Measurements from ENCODE around the gene CDK14.

CDK14 gene

DNA sequence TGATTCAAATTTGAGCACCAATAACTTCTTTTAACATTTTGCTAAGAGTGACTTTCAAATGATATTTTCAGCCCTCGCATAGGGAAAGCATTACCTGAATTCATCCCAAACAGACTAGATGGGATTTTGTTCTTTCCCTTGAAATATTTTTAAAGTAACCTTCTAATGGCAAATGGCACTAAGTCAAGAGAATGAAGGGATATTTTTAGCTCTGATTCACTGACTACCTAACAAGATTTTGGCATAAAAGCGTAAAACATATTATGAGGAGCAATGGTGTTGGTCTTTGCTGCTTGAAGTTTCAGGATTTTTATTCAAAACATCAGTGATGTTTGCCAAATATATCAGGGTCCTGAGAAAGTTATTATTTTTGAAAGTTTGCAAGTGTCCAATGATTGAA, 290.3 kb downstream of the CDK14 start:
- H3K27ac ChIP-seq (ENCODE audit: low read depth, low read length): no peak overlapping the region
- H3K9ac ChIP-seq (ENCODE audit: low read length in 5 of 5): no peak overlapping the region
- no peak overlapping the region for H3K4me3 ChIP-seq (ENCODE audit: low read depth in 1 of 5, low read length in 5 of 5)
- H3K27me3 ChIP-seq (ENCODE audit: control insufficient read depth in 5 of 5, insufficient read depth in 4 of 5, low read length in 5 of 5): no peaks in the 10 kb centered on the region
- H3K36me3 ChIP-seq (ENCODE audit: control insufficient read depth in 5 of 5, insufficient read depth in 5 of 5, low read length in 5 of 5): no peaks in the 10 kb centered on the region
- no peaks in the 10 kb centered on the region for H3K9me3 ChIP-seq (ENCODE audit: control insufficient read depth in 5 of 5, low read length in 5 of 5)
- H3K4me1 ChIP-seq (ENCODE audit: control insufficient read depth in 5 of 5, insufficient read depth in 5 of 5, low read length in 5 of 5): peaks cover 0 to 3% (median 0%) of the 10 kb centered on the region in 5 donors

DNA sequence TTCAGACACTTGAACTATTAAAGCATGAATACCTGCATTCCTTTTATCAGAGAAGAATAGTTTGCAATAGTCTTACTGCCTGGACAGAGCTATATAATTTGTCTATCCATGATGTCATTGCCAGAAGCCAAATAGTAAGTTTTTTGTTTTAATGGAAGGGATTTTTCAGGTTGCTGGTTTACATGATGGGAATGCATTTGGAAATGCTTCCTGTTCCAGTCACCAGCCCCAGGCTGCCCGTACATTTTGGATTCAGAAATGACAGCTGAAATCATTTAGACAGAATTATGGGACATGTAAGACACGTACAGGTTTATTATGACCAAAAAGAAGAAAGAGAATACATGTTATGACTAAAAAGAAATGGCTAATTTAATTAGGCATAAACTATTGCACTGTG, 293.1 kb downstream of the CDK14 start:
- H3K4me3 ChIP-seq (ENCODE audit: low read depth in 1 of 5, low read length in 5 of 5): no peak overlapping the region
- H3K27ac ChIP-seq (ENCODE audit: low read depth, low read length): no peak overlapping the region
- no peaks in the 10 kb centered on the region for H3K9me3 ChIP-seq (ENCODE audit: control insufficient read depth in 5 of 5, low read length in 5 of 5)
- no peak overlapping the region for H3K9ac ChIP-seq (ENCODE audit: low read length in 5 of 5)
- H3K27me3 ChIP-seq (ENCODE audit: control insufficient read depth in 5 of 5, insufficient read depth in 4 of 5, low read length in 5 of 5): no peaks in the 10 kb centered on the region
- H3K4me1 ChIP-seq (ENCODE audit: control insufficient read depth in 5 of 5, insufficient read depth in 5 of 5, low read length in 5 of 5): peaks cover 0 to 3% (median 0%) of the 10 kb centered on the region in 5 donors
- H3K36me3 ChIP-seq (ENCODE audit: control insufficient read depth in 5 of 5, insufficient read depth in 5 of 5, low read length in 5 of 5): no peaks in the 10 kb centered on the region

DNA sequence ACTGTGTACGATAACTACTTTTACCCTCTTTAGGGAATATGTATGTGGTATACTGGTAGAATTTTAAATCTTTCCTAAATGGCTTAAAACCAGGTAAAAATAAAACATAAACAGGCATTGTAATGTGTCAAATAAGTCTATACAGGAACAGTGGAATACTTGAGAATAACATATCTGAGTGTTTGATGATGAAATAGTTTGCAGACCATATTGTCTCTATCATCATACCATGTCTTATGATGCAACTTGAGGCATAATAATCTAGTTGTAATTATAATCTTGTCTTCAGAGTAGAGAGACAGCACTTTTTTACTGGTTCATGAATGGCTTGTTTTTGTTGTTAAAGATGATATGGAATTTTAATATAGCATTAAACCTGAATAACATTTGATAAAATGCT, 293.5 kb downstream of the CDK14 start:
- Histone ChIP-seq H3K9ac (ENCODE audit: low read length in 5 of 5) (no peak overlapping the region), H3K36me3 (ENCODE audit: control insufficient read depth in 5 of 5, insufficient read depth in 5 of 5, low read length in 5 of 5) (no peaks in the 10 kb centered on the region), H3K9me3 (ENCODE audit: control insufficient read depth in 5 of 5, low read length in 5 of 5) (no peaks in the 10 kb centered on the region), H3K4me3 (ENCODE audit: low read depth in 1 of 5, low read length in 5 of 5) (no peak overlapping the region), H3K4me1 (ENCODE audit: control insufficient read depth in 5 of 5, insufficient read depth in 5 of 5, low read length in 5 of 5) (peaks cover 0 to 3% (median 0%) of the 10 kb centered on the region in 5 donors), H3K27ac (ENCODE audit: low read depth, low read length) (no peak overlapping the region), H3K27me3 (ENCODE audit: control insufficient read depth in 5 of 5, insufficient read depth in 4 of 5, low read length in 5 of 5) (no peaks in the 10 kb centered on the region)

DNA sequence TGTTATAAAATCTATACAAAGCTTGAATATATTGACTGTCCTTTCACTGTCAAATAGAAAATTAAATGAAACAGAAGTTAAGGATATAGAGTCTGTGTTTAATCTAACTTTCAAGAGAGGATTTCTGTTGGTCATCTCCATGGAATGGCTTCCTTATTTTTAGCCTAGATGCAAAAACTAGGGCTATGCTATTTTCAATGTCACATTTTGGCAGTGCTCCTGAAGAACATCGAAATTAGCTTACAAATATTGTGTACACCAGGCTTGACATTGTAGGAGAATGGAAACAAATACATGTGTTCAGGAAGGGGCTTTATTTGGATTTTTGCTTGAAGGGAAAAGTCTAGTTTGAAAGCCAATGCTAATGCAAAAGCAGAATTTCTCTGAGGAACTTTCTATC, 295.4 kb downstream of the CDK14 start:
- Histone ChIP-seq H3K9me3 (ENCODE audit: control insufficient read depth in 5 of 5, low read length in 5 of 5) (no peaks in the 10 kb centered on the region), H3K27me3 (ENCODE audit: control insufficient read depth in 5 of 5, insufficient read depth in 4 of 5, low read length in 5 of 5) (no peaks in the 10 kb centered on the region), H3K4me1 (ENCODE audit: control insufficient read depth in 5 of 5, insufficient read depth in 5 of 5, low read length in 5 of 5) (no peaks in the 10 kb centered on the region), H3K36me3 (ENCODE audit: control insufficient read depth in 5 of 5, insufficient read depth in 5 of 5, low read length in 5 of 5) (no peaks in the 10 kb centered on the region), H3K4me3 (ENCODE audit: low read depth in 1 of 5, low read length in 5 of 5) (no peak overlapping the region), H3K27ac (ENCODE audit: low read depth, low read length) (no peak overlapping the region), H3K9ac (ENCODE audit: low read length in 5 of 5) (no peak overlapping the region)

DNA sequence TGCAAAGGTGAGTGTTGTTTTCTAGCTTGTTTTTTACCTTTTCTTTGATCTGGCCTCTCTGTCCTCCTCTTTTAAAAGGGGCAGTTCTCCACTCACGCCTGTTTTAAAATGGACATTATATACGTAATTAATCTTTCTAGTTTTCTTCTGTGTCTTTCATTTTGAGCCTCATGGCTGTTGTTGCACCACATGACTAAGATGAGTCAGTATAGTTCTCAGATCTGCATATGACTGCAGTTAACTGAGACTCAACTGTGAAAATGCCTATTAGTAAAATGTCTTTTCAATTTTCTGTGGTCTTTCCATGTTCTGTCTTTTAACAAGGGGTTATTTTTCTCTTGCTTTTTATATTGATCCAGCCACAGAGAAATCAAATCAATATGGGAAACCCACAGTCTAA, 296.1 kb downstream of the CDK14 start:
- H3K4me1 ChIP-seq (ENCODE audit: control insufficient read depth in 5 of 5, insufficient read depth in 5 of 5, low read length in 5 of 5): no peaks in the 10 kb centered on the region
- H3K27me3 ChIP-seq (ENCODE audit: control insufficient read depth in 5 of 5, insufficient read depth in 4 of 5, low read length in 5 of 5): no peaks in the 10 kb centered on the region
- H3K27ac ChIP-seq (ENCODE audit: low read depth, low read length): no peak overlapping the region

DNA sequence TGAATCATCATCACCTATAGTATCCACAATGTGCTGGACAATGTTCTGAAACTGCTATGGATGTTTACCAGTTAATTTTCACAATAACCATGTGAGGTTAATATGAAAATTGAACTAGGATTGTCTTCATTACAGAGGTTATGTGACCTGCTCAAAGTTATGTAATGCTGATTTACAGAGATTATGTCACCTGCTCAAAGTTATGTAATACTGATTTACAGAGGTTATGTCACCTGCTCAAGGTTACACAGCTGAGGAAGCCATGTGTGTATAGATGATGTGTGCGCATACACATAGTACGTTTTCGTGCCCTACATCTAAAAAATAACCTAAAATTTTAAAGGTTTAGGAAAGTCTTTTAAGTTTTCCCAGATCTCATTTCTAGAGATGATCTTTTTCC, 298.0 kb downstream of the CDK14 start:
- no peaks in the 10 kb centered on the region for H3K4me1 ChIP-seq (ENCODE audit: control insufficient read depth in 5 of 5, insufficient read depth in 5 of 5, low read length in 5 of 5)
- H3K27me3 ChIP-seq (ENCODE audit: control insufficient read depth in 5 of 5, insufficient read depth in 4 of 5, low read length in 5 of 5): no peaks in the 10 kb centered on the region
- no peaks in the 10 kb centered on the region for H3K9me3 ChIP-seq (ENCODE audit: control insufficient read depth in 5 of 5, low read length in 5 of 5)
- H3K4me3 ChIP-seq (ENCODE audit: low read depth in 1 of 5, low read length in 5 of 5): no peak overlapping the region
- H3K27ac ChIP-seq (ENCODE audit: low read depth, low read length): no peak overlapping the region
- H3K36me3 ChIP-seq (ENCODE audit: control insufficient read depth in 5 of 5, insufficient read depth in 5 of 5, low read length in 5 of 5): no peaks in the 10 kb centered on the region
- H3K9ac ChIP-seq (ENCODE audit: low read length in 5 of 5): no peak overlapping the region

More for the DNA sequence above, 296.1 kb downstream of the CDK14 start:
- Histone ChIP-seq H3K4me3 (ENCODE audit: low read depth in 1 of 5, low read length in 5 of 5) (no peak overlapping the region), H3K9ac (ENCODE audit: low read length in 5 of 5) (no peak overlapping the region), H3K36me3 (ENCODE audit: control insufficient read depth in 5 of 5, insufficient read depth in 5 of 5, low read length in 5 of 5) (no peaks in the 10 kb centered on the region), H3K9me3 (ENCODE audit: control insufficient read depth in 5 of 5, low read length in 5 of 5) (no peaks in the 10 kb centered on the region)

DNA sequence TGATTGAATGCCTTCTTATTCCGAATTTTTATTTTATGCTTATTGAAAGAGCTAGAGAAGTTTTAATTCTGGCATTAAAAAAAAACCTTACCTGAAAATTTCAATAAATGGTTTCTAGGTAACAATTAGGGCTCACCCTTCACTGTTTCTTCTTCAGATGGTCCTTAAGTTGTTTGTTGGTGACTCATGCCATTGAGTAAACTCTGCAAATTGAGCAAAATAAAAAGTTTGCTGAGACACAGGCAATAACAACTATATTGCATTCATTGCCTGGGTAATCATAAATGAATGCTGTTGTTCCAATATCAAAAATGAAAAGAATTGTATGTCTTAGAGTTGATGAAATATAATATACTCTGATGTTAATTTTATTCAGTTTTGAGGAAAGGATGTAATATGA, 300.3 kb downstream of the CDK14 start:
- Histone ChIP-seq H3K4me3 (ENCODE audit: low read depth in 1 of 5, low read length in 5 of 5) (no peak overlapping the region), H3K36me3 (ENCODE audit: control insufficient read depth in 5 of 5, insufficient read depth in 5 of 5, low read length in 5 of 5) (no peaks in the 10 kb centered on the region), H3K9me3 (ENCODE audit: control insufficient read depth in 5 of 5, low read length in 5 of 5) (no peaks in the 10 kb centered on the region), H3K27me3 (ENCODE audit: control insufficient read depth in 5 of 5, insufficient read depth in 4 of 5, low read length in 5 of 5) (no peaks in the 10 kb centered on the region), H3K9ac (ENCODE audit: low read length in 5 of 5) (no peak overlapping the region), H3K4me1 (ENCODE audit: control insufficient read depth in 5 of 5, insufficient read depth in 5 of 5, low read length in 5 of 5) (no peaks in the 10 kb centered on the region), H3K27ac (ENCODE audit: low read depth, low read length) (no peak overlapping the region)

DNA sequence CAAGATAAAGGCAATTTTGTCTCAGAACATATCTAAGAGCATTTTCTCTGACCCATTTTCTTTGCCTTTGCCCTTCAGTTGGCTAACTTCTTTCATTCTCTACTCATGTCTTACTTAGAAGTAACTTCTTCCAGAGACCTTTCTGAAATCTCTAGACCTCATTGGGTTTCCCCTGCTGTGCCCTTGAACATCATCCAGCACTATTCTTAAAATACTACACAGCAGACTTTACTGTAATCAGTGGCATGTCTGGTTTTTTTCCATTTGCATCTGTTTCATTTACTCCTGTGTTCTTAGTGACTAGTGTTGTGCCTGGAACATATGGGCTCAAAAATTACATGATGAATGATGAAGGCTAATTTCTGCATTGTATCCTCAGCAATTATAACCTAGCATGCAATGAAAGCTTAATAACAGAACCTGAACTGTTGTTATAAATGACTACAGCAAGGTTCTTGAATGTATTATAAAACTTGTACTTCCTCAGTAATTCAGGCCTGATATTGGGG, 301.9 kb downstream of the CDK14 start:
- no peaks in the 10 kb centered on the region for H3K9me3 ChIP-seq (ENCODE audit: control insufficient read depth in 5 of 5, low read length in 5 of 5)
- no peak overlapping the region for H3K27ac ChIP-seq (ENCODE audit: low read depth, low read length)
- no peak overlapping the region for H3K4me3 ChIP-seq (ENCODE audit: low read depth in 1 of 5, low read length in 5 of 5)
- no peaks in the 10 kb centered on the region for H3K27me3 ChIP-seq (ENCODE audit: control insufficient read depth in 5 of 5, insufficient read depth in 4 of 5, low read length in 5 of 5)
- H3K4me1 ChIP-seq (ENCODE audit: control insufficient read depth in 5 of 5, insufficient read depth in 5 of 5, low read length in 5 of 5): no peaks in the 10 kb centered on the region
- H3K36me3 ChIP-seq (ENCODE audit: control insufficient read depth in 5 of 5, insufficient read depth in 5 of 5, low read length in 5 of 5): no peaks in the 10 kb centered on the region
- no peak overlapping the region for H3K9ac ChIP-seq (ENCODE audit: low read length in 5 of 5)

DNA sequence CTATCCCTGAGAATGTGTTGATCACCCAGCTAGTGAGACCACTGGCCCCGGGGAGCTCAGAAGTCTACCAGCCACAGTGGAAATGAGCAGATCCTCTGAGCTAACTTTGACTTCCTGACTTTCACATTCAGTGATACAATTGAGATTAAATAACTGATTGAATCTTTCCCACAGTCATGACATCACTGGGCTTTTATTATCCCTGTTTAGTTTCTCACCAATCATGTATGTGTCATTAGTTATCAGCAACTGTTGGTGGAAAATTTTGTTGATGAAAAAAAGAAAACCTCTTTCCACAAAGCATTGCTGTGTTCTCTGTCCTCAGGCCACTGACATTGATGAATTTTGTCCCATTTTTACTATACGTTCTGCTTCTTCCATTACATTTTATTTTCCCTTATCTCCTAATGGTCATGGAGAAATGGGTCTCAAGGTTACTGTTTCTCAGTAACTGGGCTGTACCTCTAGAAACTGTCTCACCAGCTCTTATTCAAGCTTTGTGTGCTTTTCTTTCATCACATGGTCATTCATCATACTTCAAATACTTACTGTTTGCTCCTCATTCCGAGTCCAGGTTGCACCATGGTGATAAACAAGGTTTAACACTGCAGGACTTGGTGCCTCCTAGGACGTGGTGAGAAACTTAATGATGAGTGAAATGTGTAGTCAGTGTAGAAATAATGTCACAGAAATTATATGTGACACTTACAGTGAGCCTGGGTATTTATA, 304.7 kb downstream of the CDK14 start:
- no peaks in the 10 kb centered on the region for H3K9me3 ChIP-seq (ENCODE audit: control insufficient read depth in 5 of 5, low read length in 5 of 5)

DNA sequence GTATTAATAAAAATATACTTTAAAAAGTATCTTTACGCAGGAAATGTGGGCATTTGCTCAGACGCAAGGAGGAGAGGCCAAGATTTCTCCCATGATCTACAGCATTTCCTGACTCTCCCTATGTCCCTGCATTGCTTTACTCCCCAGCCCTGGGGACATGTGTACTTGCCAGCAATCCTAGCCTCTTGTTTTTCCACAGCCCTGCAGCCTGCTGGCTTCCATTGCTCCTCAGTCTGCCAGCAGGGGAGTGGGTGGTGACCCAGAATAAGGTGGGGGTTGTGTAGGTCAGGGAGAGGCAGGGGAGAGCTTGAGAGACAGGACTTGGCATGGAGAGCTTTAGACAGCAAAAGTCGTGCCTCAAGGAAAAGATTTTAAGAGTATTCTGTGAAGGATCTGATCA, 307.7 kb downstream of the CDK14 start:
- no peaks in the 10 kb centered on the region for H3K4me1 ChIP-seq (ENCODE audit: control insufficient read depth in 5 of 5, insufficient read depth in 5 of 5, low read length in 5 of 5)
- H3K9ac ChIP-seq (ENCODE audit: low read length in 5 of 5): no peak overlapping the region
- no peaks in the 10 kb centered on the region for H3K9me3 ChIP-seq (ENCODE audit: control insufficient read depth in 5 of 5, low read length in 5 of 5)
- no peaks in the 10 kb centered on the region for H3K27me3 ChIP-seq (ENCODE audit: control insufficient read depth in 5 of 5, insufficient read depth in 4 of 5, low read length in 5 of 5)
- no peak overlapping the region for H3K4me3 ChIP-seq (ENCODE audit: low read depth in 1 of 5, low read length in 5 of 5)
- no peak overlapping the region for H3K27ac ChIP-seq (ENCODE audit: low read depth, low read length)
- H3K36me3 ChIP-seq (ENCODE audit: control insufficient read depth in 5 of 5, insufficient read depth in 5 of 5, low read length in 5 of 5): peaks cover 0 to 2% (median 0%) of the 10 kb centered on the region in 5 donors

More for the DNA sequence above, 304.7 kb downstream of the CDK14 start:
- Histone ChIP-seq H3K4me3 (ENCODE audit: low read depth in 1 of 5, low read length in 5 of 5) (no peak overlapping the region), H3K4me1 (ENCODE audit: control insufficient read depth in 5 of 5, insufficient read depth in 5 of 5, low read length in 5 of 5) (no peaks in the 10 kb centered on the region), H3K27me3 (ENCODE audit: control insufficient read depth in 5 of 5, insufficient read depth in 4 of 5, low read length in 5 of 5) (no peaks in the 10 kb centered on the region), H3K9ac (ENCODE audit: low read length in 5 of 5) (no peak overlapping the region), H3K27ac (ENCODE audit: low read depth, low read length) (no peak overlapping the region), H3K36me3 (ENCODE audit: control insufficient read depth in 5 of 5, insufficient read depth in 5 of 5, low read length in 5 of 5) (no peaks in the 10 kb centered on the region)
